GM12878 (cell line): ENCODE measurements around the gene MAP3K5. TPM values are rescaled to one million over a fixed set of nuclear protein-coding genes. Genes with fewer than 3 reads are reported as not detected.

Experiments
- ATAC-seq: fragments of 200-7000 bp; cut with Tn5 transposase; 3 replicates; pipeline ENCODE4 v1.9.1; 2020; ENCODE audit warnings: mild to moderate bottlenecking, moderate library complexity
- BruUV-seq: library from RNA; stranded (reverse); fragments of 400-500 nt; replicated peaks from 2 replicates; lab custom pipeline; 2021; lab: Mats Ljungman, UMichigan
- CTCF ChIA-PET: fragments of 300-600 bp; sonication (Branson Sonifier 250); formaldehyde crosslinking; extraction: SDS; loops from one replicate; lab custom pipeline; 2021; ENCODE audit warnings: inconsistent platforms; lab: Yijun Ruan, JAX
- POLR2A ChIA-PET: fragments of 350-600 bp; formaldehyde crosslinking; extraction: SDS; loops from one replicate; lab custom pipeline; 2021; ENCODE audit warnings: inconsistent platforms; lab: Charles Lee
- RAD21 ChIA-PET: fragments of 300-600 bp; sonication (Branson Sonifier 250); formaldehyde crosslinking; loops from one replicate; lab custom pipeline; 2023; ENCODE audit warnings: antibody characterized with exemption; ENCODE audit not compliant: unreplicated experiment; lab: Charles Lee
- SMC1A ChIA-PET: fragments of 300-600 bp; sonication (Branson Sonifier 250); formaldehyde crosslinking; loops from one replicate; lab custom pipeline; 2023; ENCODE audit not compliant: unreplicated experiment, uncharacterized antibody; lab: Charles Lee
- DNase-seq: peaks from one replicate; pipeline ENCODE4 v3.0.0-alpha.2; 2011; ENCODE audit warnings: low read depth, low spot score
- FAIRE-seq: peaks from 3 replicates; lab custom pipeline; 2011; peaks lifted over from hg19 to GRCh38; lab: Jason Lieb, UNC
- H2AFZ ChIP-seq: 2 replicates; pipeline ENCODE4 v1.6.0; 2011; ENCODE audit warnings: low read depth, low read length, control low read depth; ENCODE audit not compliant: control insufficient read depth
- H3K27ac ChIP-seq: 2 replicates; pipeline ENCODE4 v1.5.1; 2011; ENCODE audit warnings: control low read depth; ENCODE audit not compliant: control insufficient read depth, insufficient read depth
- H3K27me3 ChIP-seq, 2 experiments: replicated peaks in 1 of 2; 2 replicates each; pipeline versions ENCODE4 v1.6.0 to v1.6.1; 2011; ENCODE audit warnings: low read length in 1 of 2; ENCODE audit not compliant: control insufficient read depth in 2 of 2, insufficient read depth in 2 of 2
- H3K36me3 ChIP-seq, 2 experiments: 2 replicates each; pipeline ENCODE4 v1.5.1; 2011; ENCODE audit warnings: low read length in 1 of 2; ENCODE audit not compliant: control insufficient read depth in 2 of 2, insufficient read depth in 2 of 2
- H3K4me1 ChIP-seq: 2 replicates; pipeline ENCODE4 v1.6.1; 2011; ENCODE audit warnings: mild to moderate bottlenecking, low read length, moderate library complexity, mixed read lengths; ENCODE audit not compliant: control insufficient read depth, insufficient read depth
- H3K4me2 ChIP-seq: 2 replicates; pipeline ENCODE4 v1.6.0; 2011; ENCODE audit warnings: control low read depth; ENCODE audit not compliant: control insufficient read depth, insufficient read depth
- H3K4me3 ChIP-seq: fragments of 200-600 bp; sonication (generic); 2 replicates; pipeline ENCODE4 v1.5.1; 2016
- H3K79me2 ChIP-seq: 2 replicates; pipeline ENCODE4 v1.6.0; 2011; ENCODE audit warnings: low read length; ENCODE audit not compliant: control insufficient read depth, insufficient read depth
- H3K9ac ChIP-seq: 2 replicates; pipeline ENCODE4 v1.8.0; 2011; ENCODE audit warnings: low read length, control low read depth, mixed read lengths; ENCODE audit not compliant: control insufficient read depth, insufficient read depth
- H3K9me3 ChIP-seq: replicated peaks from 3 replicates; pipeline ENCODE4 v1.5.1; 2011; ENCODE audit warnings: mild to moderate bottlenecking, low read length; ENCODE audit not compliant: control insufficient read depth, insufficient read depth
- H4K20me1 ChIP-seq: 2 replicates; pipeline ENCODE4 v1.6.0; 2011; ENCODE audit not compliant: control insufficient read depth, insufficient read depth
- BHLHE40 ChIP-seq, 2 experiments: fragments of 450-650 bp in 1 of 2; IDR thresholded peaks; 2 replicates each; pipeline ENCODE4 v1.6.1; 2011 to 2017; ENCODE audit warnings: low read depth in 2 of 2, borderline replicate concordance in 1 of 2, improper control_type of control experiment in 1 of 2, low read length in 1 of 2, mild to moderate bottlenecking in 1 of 2
- POLR2AphosphoS5 ChIP-seq: IDR thresholded peaks from 2 replicates; pipeline ENCODE4 v1.6.1; 2011; ENCODE audit warnings: mild to moderate bottlenecking, low read length, inconsistent platforms
- RBBP5 ChIP-seq: fragments of 200-600 bp; sonication (generic); conservative IDR thresholded peaks from 2 replicates; pipeline ENCODE4 v1.6.1; 2016
- WGBS: methylation state at CpG from one replicate; pipeline ENCODE4 v1.1.6; 2016; ENCODE audit warnings: low lambda C conversion rate; ENCODE audit not compliant: insufficient replicate concordance, insufficient coverage; ENCODE audit errors: missing lambda C conversion rate; 5-methylcytosine and 5-hydroxymethylcytosine counted together
- in situ Hi-C: fragments of 300-500 bp; cut with MboI; formaldehyde crosslinking; loops from 9 replicates; pipeline ENCODE4 v1.14.3; 2018; ENCODE audit warnings: mixed read lengths
- intact Hi-C: fragments of 100-400 bp; cut with micrococcal nuclease; formaldehyde crosslinking; loops from one replicate; pipeline ENCODE4 v1.14.2; 2022; ENCODE audit not compliant: unreplicated experiment
- polyA plus RNA-seq, 11 experiments: library from polyadenylated mRNA; depleted of rRNA in 4 of 11; unstranded in 6 of 11; stranded (reverse) in 5 of 11; fragments of >200 nt; fragmentation: Nextera tagmentation in 4 of 11; fragmentation: Illumina TruSeq in 1 of 11; extraction: Ambion mirVana in 4 of 11; extraction: Trizol in 1 of 11; gene quantifications; 1 replicate in 1 of 11; 2 replicates in 10 of 11; pipeline versions ENCODE4 v1.2.1 to v1.2.3, GENCODE V29; 2011 to 2016; ENCODE audit warnings: inconsistent platforms in 2 of 11, missing spikeins in 2 of 11, low read depth in 1 of 11
- total RNA-seq, 4 experiments: library from RNA; depleted of rRNA in 3 of 4; stranded (reverse); fragments of >200 nt in 3 of 4; fragmentation: Illumina TruSeq in 1 of 4; extraction: Trizol in 1 of 4; gene quantifications; 2 replicates each; pipeline versions ENCODE4 v1.2.1 to v1.2.3, GENCODE V29; 2013 to 2021

MAP3K5 gene
- total and polyA plus RNA-seq, 10 of the 15 experiments (the other 5 are each of a cell fraction or from before 2014, with no cell fraction given) = 5.4 to 34.3 (median 26.4) TPM

GRCh38 chr6:136786658-136787057 is 5.6 kb downstream of the MAP3K5 start:
- TF ChIP-seq POLR2AphosphoS5 (0 out of 2 replicates have a peak, but pooled peaks have one; percentile 13), RBBP5 (no peak), BHLHE40 (IDR thresholded peaks at IDR 0.05; ENCODE audit: borderline replicate concordance in 1 of 2, low read depth in 2 of 2, low read length in 1 of 2) (no peak)
- FAIRE-seq (no peak), ATAC-seq (no peak), DNase-seq (no peak)
- H3K27ac ChIP-seq = peak overlapping the region; percentile 98
- H3K36me3 ChIP-seq = peaks cover 2 to 17% of the 10 kb centered on the region in 2 experiments; a peak in 3 of 4 replicates
- H3K4me3 ChIP-seq = peak overlapping the region; percentile 76
- H3K4me2 ChIP-seq = peak overlapping the region; percentile 92
- H2AFZ ChIP-seq = no peak overlapping the region
- peaks cover 99% of the 10 kb centered on the region for H3K79me2 ChIP-seq
- peak overlapping the region; percentile 76 for H3K9ac ChIP-seq
- intact Hi-C loops (no loop called here), in situ Hi-C loops (loop anchor here (5.0 kb wide), 1 partner anchor 69 kb away; no protein-coding TSS in a partner anchor)
- ChIA-PET RAD21 (interaction anchor here (0.6 to 12.6 kb wide), 12 partner anchors 13 to 169 kb away, joined by 3 to 405 read pairs (median 5); no protein-coding TSS in a partner anchor), SMC1A (interaction anchor here (0.6 to 13.3 kb wide), 22 partner anchors 13 to 604 kb away, joined by 3 to 446 read pairs (median 4); no protein-coding TSS in a partner anchor), CTCF (interaction anchor here (0.7 to 9.8 kb wide), 16 partner anchors 11 to 330 kb away, joined by 3 to 411 read pairs (median 4); no protein-coding TSS in a partner anchor), POLR2A (interaction anchor here (0.5 to 10.1 kb wide), 9 partner anchors 14 to 182 kb away, joined by 3 to 265 read pairs (median 11); no protein-coding TSS in a partner anchor)
- H3K9me3 ChIP-seq = no peaks in the 10 kb centered on the region
- no peaks in the 10 kb centered on the region for H3K27me3 ChIP-seq
- BruUV-seq = no TSS peak
- H3K4me1 ChIP-seq = peaks cover 22% of the 10 kb centered on the region
- no peaks in the 10 kb centered on the region for H4K20me1 ChIP-seq
- 90% methylated on average over 6 of the region's 6 CpGs for whole genome bisulfite sequencing
